Fibroblast of pulmonary artery (primary cell): Measurements from ENCODE around the gene LCLAT1.
"Not testable (repeated sequence)": the region's sequence is repeated elsewhere in the genome, so short reads cannot be mapped to it uniquely, and the experiment has no call there.

Experiments used
- DNase-seq: peaks from one replicate; pipeline ENCODE4 v3.0.0-alpha.2; 2010; ENCODE audit warnings: low read depth
- H3K4me3 ChIP-seq: replicated peaks from 2 replicates; pipeline ENCODE4 v1.5.1; 2011; ENCODE audit warnings: low read depth, mild to moderate bottlenecking, control low read depth, low read length, moderate library complexity
- CTCF ChIP-seq: IDR thresholded peaks from 2 replicates; pipeline ENCODE4 v1.5.1; 2011; ENCODE audit warnings: mild to moderate bottlenecking, control low read depth, low read length, inconsistent platforms; ENCODE audit errors: missing control alignments

The LCLAT1 gene

GRCh38 chr2:30608643-30609042, 161.6 kb downstream of the LCLAT1 start:
- H3K4me3 ChIP-seq = no peak overlapping the region
- no peak for TF ChIP-seq CTCF
- no peak for DNase-seq

GRCh38 chr2:30611583-30611982, 164.5 kb downstream of the LCLAT1 start:
- TF ChIP-seq CTCF = no peak
- no peak overlapping the region for H3K4me3 ChIP-seq
- no peak for DNase-seq

- H3K4me3 ChIP-seq = no peak overlapping the region
- DNase-seq = no peak
- TF ChIP-seq CTCF = no peak
Observed at GRCh38 chr2:30612371-30612770, 165.3 kb downstream of the LCLAT1 start.

GRCh38 chr2:30613001-30613400, 166.0 kb downstream of the LCLAT1 start:
- no peak for TF ChIP-seq CTCF
- no peak overlapping the region for H3K4me3 ChIP-seq
- no peak for DNase-seq

GRCh38 chr2:30614227-30614626, 167.2 kb downstream of the LCLAT1 start:
- not testable (repeated sequence) for H3K4me3 ChIP-seq, DNase-seq

GRCh38 chr2:30615926-30616325, 168.9 kb downstream of the LCLAT1 start:
- TF ChIP-seq CTCF = no peak
- DNase-seq = no peak
- H3K4me3 ChIP-seq = no peak overlapping the region

GRCh38 chr2:30620102-30620501, 173.1 kb downstream of the LCLAT1 start:
- DNase-seq = no peak
- no peak for TF ChIP-seq CTCF

GRCh38 chr2:30621836-30622235, 174.8 kb downstream of the LCLAT1 start:
- H3K4me3 ChIP-seq = no peak overlapping the region
- no peak for DNase-seq
- TF ChIP-seq CTCF = no peak

More at GRCh38 chr2:30620102-30620501, 173.1 kb downstream of the LCLAT1 start:
- no peak overlapping the region for H3K4me3 ChIP-seq
